ENCODE measurements around the gene ECEL1.
"Not testable (repeated sequence)": the region's sequence is repeated elsewhere in the genome, so short reads cannot be mapped to it uniquely, and the experiment has no call there.

Gene ECEL1

DNA sequence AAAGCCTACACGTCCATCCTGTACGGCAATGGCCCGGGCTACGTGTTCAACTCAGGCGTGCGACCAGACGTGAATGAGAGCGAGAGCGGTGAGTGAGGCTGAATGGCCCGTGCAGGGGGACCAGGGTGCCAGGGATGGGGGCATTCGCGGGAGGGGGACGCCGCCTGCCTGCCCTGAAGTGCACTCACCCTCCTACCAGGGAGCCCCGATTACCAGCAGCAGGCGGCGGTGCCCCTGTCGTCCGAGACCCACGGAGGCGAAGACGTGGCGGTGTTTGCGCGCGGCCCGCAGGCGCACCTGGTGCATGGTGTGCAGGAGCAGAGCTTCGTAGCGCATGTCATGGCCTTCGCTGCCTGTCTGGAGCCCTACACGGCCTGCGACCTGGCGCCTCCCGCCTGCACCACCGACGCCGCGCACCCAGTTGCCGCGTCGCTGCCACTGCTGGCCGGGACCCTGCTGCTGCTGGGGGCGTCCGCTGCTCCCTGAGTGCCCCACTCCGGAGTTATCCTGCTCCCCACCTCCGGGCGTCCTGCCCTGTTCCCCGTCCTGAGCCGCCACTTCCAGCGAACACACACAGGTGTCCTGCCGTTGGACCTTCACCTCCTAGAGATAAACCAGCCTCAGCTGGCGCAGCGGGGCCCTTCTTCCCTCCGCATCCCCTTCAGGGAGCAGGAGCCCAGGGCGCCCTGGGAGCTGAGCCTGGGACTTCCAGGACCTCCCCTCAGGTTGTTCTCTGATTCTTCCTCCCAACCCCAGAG is 28.8 kb downstream of the ECEL1 start:
- no peak for DNase-seq (ENCODE audit: low read depth in 2 of 2)

DNA sequence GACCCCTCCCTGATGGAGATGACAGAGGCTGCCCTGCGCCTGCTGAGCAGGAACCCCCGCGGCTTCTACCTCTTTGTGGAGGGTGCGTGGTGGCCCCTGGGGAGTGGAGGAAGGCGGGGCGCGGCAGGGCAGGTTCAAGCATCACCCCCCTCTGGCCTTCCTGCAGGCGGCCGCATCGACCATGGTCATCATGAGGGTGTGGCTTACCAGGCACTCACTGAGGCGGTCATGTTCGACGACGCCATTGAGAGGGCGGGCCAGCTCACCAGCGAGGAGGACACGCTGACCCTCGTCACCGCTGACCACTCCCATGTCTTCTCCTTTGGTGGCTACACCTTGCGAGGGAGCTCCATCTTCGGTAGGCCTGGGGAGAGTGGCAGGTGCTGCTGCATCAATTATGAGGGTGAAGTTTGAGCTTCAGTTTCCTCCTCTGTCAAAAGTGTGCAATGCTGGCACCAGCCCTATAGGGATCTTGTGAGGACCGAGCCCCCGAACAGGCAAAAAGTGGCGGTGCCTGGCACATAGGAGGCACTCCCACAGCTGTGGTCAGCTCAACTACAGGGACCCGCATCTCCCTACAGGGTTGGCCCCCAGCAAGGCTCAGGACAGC is 29.5 kb downstream of the ECEL1 start:
- no peak for DNase-seq (ENCODE audit: low read depth in 2 of 2)

DNA sequence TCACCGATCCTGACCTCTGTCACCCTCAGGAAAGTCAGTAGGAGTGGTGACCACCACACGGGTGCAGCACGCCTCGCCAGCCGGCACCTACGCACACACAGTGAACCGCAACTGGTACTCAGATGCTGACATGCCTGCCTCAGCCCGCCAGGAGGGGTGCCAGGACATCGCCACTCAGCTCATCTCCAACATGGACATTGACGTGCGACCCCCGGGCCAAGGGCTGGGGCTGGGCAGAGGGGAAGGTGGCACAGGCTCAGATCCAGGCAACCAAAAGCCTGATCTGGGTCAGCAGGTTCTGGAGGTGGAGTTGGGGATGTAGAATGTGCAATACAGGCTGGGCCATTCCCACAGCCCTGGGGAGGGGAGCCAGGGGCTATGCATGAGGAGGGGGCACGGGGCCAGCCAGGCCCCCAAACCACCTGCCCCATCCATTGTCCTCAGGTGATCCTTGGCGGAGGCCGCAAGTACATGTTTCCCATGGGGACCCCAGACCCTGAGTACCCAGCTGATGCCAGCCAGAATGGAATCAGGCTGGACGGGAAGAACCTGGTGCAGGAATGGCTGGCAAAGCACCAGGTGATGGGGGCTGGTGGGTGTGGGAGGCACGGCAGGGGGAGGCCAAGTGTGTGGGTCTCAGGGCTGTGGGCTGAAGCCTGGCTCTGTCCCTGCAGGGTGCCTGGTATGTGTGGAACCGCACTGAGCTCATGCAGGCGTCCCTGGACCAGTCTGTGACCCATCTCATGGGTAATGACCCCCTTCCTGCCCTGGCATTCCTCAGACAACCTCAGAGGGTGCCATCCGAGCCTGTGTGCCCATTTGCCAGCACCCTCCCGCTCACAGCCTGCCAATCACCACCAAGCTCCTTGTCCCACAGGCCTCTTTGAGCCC is 30.3 kb downstream of the ECEL1 start:
- DNase-seq (ENCODE audit: low read depth in 2 of 2), result no peak

DNA sequence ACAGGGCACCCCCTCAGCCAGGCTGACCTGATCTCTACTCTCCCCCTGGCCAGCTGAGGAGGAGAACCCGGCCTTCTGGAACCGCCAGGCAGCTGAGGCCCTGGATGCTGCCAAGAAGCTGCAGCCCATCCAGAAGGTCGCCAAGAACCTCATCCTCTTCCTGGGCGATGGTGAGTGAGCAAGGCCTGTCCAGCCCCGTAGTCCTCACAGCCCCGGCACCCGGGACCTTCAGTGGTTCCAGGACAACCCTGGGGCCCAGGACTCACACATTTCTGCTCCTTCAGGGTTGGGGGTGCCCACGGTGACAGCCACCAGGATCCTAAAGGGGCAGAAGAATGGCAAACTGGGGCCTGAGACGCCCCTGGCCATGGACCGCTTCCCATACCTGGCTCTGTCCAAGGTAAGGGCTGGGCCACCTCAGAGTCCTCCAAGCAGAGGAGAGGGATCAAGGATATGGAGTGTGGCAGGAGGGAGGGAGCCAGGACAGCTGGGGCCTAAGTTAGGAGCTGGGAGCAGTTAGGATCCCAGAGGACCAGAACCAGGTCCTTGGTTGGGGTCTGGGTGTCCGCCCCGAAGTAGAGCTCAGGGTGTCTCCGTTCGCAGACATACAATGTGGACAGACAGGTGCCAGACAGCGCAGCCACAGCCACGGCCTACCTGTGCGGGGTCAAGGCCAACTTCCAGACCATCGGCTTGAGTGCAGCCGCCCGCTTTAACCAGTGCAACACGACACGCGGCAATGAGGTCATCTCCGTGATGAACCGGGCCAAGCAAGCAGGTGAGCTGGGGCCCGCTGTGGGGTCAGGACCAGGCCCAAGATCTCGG is 31.1 kb downstream of the ECEL1 start:
- no peak for DNase-seq (ENCODE audit: low read depth in 2 of 2)

DNA sequence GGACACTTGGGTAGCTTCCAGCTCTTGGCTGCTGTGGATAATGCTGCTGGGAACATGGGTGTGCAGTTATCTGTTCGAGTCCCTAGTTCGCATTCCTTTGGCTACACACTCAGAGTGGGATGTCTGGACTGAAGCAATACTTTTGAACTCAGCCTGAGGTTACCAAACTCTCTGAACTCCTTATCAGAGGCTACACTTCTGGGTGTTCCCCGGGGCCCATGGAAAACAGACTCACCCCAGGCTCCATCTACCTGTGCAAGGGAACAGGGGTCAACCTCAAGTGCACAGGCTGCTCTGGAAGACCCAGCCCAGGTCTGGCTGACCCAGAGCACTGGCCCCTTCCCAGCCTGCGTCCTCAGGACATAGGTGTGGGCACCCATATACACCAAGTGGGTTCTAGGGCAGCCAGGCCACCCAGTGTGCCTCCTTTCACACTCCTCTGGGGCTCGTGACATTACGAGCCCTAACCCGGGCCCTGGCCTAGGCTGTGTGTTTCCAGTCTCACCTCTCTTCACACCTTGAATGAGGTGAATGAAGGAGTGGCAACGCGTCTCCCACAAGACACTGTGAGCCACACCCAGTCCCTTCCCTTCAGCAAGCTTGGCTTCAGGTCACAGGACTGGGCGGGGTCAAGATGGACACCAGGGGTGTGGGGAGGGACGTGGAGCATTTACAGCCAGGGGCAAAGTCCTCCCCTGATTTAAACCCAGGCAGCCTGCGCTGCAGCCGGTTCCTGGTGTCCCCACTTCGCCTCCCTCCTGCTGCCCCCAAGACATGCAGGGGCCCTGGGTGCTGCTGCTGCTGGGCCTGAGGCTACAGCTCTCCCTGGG is 32.0 kb downstream of the ECEL1 start, which contains the start of gene ALPI:
ALPI (plus strand) TSS at position 728 of the 830 bp plus-strand sequence; CDS start at position 775, 47 bp downstream.
- no peak for DNase-seq (ENCODE audit: low read depth in 2 of 2)

DNA sequence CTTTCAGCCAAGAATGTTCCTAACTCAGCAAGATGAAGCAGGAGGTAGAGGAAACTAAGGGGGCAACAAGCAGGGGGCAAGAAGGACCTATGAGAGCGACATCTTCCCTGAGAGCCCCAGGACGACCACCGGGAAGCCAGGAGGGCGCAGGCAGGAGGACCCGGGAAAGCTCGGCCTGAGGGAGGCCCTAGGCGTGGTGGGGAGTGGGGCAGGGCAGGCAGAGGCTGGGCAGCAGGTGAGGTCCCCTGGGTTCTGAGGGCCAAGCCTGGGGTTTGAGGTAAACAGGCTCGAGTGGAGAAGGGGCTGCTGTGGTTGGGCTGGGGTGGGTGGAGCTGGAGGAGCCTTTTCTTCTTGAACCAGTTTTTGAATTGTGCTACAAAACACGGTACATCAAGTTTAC is 33.0 kb downstream of the ECEL1 start:
- no peak for DNase-seq (ENCODE audit: low read depth in 2 of 2)

DNA sequence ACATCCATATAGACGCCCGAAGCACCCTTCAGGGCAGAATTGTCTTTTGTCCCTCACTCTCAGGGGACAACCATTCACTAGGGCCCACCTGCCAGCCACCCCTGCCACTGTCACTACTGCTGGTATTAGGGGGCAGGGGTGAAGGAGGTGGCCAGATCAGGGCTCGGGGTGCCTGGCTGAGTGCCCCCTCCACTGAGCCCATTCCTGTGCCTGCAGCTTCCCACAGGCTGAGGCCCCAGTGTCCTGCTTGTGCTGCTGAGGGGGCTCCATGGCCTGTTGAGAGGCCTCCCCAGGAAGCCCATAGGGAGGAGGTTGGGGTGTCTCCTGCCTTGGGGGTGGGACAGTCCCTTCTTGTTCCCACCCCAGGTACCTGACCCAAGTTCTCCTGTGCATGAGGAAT is 36.0 kb downstream of the ECEL1 start:
- not testable (repeated sequence) for DNase-seq (ENCODE audit: low read depth in 2 of 2)

DNA sequence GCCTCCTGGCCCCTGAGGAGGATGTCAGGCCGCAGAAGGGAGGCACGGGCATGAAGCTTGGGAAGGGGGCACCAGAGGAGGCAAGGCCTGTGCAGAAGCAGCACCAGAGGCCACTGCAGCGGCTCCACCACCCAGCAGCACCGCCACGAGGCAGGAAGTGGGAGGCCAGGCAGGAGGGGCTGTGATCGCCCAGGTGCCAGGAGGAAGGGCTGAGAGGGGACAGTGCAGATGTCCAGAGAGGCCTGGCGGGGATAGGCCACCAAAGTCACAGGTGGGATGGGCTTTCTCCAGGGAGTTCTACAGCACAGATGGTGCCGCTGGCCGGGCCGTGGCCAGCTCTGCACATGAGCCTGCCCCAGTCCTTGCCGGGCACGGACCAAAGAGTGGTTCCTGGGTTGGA is 37.7 kb downstream of the ECEL1 start:
- no peak for DNase-seq (ENCODE audit: low read depth in 2 of 2)

DNA sequence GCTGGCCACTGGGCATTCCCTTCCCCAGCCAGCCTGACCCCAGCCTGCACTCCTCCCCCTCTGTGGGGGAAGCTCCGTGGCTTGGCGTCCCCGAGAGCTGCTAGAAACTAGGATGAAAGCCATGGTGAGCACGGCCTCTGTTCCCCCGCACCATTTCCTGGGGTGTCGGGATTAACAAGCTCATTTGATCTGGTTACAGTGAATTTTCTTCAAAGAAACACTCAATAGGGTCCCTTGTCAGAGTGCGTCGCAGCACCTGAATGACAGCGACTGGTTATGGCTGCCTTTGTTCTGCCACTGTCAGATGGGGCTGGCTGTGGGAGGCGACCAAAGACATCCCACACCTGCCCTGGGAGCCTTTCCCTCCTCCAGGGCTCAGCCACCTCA is 39.3 kb downstream of the ECEL1 start:
- no peak for DNase-seq (ENCODE audit: low read depth in 2 of 2)

DNA sequence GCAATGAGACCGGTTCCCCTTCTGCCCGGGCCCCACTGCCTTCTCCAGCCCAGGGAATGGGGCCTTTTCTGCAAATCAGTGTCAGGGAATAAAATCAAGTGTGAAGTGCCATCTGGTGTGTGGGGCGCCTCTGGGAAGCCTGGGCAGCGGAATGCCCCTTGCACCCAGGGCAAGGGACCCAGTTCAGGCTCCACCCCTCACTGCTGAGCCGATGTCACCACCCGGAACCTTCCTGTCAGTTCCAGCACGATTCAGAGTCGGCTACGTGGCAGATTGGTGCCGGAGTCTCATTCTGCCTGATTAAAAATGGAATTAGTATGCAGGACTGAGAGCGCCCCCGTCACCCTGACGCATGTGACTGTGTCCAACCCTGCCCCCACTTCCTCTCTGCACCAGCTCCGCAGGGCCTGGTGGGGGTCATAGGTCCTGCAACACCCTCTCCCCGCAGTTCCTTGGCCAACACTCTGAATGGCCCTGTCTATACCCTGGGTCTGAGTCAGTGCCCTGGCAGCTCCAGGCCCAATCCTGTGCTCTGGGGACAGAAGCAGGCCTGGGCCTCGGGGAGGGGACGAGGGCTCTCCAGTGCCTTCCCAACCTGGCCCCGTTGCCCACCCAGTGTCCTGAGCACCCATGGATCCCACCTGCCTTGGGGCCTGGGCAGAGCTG is 39.9 kb downstream of the ECEL1 start:
- no peak for DNase-seq (ENCODE audit: low read depth in 2 of 2)

DNA sequence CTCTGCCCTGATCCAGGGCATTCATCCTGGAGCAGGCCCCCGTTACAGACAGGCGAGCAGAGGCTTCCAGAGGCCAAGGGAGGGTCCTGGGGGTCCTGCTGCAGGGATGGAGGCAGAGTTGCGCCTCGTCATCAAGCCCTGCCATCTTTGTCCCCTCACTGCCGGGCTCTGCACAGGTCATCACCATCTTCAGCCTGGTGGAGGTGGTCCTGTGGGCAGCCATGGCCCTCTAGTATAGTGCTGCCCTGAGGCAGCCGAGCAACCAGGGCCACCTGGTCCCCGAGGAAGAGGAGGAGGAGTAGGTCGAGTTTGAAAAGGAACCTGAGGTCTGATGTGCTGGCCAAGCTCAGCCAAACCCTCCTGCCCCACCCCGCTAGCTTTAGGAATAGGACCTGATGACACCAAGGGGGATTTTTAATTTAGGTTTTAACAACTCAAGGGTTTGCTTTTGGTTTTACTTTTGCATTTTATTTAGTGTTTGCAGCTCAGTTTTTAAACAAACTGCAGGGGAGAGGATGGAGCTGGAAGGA is 40.5 kb downstream of the ECEL1 start:
- DNase-seq (ENCODE audit: low read depth in 2 of 2), result no peak

DNA sequence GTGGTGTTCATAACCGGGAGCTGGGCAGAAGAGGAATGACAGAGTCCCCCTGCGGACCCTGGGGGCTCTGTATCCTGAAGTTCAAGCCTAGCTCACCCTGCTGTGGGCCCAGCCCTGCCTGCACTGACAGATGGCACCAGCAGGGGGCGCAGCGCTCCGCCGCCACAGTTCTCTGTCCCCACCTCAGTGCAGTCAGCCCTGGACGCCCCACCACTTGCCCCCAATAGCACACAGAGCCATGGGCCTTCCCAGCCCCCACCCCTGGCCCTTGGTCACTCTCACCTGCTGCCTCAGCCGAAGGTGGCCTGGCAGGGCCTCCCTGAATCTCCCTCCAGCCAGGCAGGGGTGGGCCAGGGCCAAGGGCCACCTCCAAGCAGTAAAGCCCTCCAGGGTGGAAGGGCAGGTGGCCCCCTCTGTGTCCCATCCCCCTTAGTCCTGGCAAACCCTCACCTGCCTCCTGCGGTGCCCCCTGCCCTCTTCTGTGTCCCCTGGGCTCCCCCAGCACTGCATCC is 41.3 kb downstream of the ECEL1 start:
- DNase-seq (ENCODE audit: low read depth in 2 of 2), result not testable (repeated sequence)

DNA sequence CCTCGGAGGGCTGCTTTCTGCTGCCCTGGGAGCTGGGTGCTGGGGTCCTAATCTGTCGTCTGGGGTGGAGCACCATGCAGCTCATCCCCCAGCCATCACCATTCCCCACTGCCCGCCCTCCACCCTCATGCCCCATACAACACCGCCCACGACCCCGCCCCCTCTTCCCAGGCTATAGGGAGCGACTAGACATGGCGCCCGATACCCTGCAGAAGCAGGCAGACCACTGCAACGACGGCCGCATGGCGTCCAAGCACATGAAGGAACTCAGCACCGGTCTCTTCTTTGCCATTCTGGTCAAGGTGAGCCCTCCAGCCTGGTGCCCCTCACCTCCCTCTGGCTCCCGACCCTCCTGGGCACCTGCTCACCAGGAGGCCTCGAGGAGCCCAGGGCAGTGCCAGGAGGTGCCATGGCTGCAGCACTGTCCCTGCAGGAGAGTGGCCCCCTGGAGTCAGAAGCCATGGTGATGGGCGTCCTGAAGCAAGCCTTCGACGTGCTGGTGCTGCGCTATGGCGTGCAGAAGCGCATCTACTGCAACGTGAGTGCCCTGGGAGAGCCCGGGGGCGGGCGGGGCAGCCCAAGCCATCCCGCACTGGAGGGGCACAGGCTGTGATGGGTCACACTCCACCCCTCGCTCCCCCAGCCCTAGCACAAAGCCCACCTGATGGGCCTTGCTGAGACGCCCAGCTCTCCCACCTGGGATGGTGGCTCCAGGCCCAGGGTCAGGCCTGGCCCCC is 42.3 kb downstream of the ECEL1 start:
- not testable (repeated sequence) for DNase-seq (ENCODE audit: low read depth in 2 of 2)

DNA sequence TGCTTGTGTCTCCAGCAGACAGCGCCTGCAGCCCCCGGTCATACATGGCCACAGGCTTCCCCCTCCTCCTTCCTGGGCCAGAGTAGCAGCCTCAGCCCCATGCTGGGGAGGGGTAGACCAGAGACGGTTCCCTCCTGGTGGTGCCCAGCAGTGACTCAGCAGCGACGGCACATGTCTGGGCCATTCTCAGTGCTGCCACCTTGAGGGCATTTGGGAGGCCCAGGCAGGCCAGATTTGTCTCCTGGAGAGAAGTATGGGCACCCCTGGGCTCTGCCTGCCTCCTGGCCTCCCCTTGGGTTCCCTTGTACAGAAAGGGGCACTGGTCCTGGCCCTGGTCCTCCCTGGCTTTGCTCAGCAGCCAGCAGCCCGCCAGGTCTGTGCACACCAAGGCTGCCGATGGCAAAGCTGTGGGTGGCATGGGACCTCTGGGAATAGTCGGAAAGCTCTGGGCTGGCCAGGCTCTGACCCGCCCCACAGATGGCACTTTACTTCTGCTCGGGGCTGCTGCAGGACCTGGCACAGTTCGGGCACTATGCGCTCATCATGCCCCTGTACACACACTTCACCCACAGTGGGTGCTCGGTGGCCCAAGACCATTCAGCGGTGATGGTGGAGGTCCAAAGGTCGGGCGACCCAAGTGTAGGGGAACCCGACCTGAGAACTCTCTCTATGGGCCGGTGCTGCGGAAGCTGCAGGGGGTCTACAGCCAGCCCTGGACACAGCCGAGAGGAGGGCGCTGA is 43.1 kb downstream of the ECEL1 start:
- peak; percentile 58 to 72 for DNase-seq (ENCODE audit: low read depth in 2 of 2)

DNA sequence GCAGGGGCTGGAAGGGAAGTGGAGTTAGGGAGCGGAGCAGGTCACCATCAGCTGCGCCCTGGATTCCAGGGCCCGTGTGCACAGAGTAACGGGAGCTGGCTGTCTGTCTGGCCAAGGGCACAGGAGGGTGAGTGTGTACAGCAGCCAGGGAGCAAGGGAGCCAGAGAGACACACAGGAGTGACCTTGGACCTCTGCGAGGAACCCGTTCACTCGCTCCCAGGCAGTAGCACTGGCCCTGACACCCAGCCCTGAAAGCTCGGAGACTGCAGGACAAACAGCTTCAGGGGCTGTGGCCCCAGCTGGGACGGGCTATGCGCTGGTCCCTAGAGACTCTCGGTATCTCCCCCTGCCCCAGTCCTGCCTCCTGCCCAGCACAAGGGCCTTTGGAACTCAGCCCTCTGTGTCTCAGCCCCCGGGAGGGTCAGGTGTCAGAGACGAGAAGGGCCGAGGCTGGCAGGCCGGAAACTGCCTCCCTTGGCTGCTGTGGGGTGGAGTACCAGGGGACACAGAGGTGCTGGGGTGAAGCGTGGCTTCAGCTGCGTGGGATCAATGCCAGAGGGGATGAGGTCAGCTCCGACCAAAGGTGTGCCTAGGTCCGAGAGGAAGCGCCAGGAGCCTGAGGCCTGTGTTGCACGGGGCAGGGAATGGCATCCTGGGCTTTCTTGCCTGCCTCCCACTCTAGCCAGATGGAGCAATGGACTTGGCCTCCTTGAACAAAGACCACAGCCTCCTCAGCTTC is 43.8 kb downstream of the ECEL1 start:
- not testable (repeated sequence) for DNase-seq (ENCODE audit: low read depth in 2 of 2)

DNA sequence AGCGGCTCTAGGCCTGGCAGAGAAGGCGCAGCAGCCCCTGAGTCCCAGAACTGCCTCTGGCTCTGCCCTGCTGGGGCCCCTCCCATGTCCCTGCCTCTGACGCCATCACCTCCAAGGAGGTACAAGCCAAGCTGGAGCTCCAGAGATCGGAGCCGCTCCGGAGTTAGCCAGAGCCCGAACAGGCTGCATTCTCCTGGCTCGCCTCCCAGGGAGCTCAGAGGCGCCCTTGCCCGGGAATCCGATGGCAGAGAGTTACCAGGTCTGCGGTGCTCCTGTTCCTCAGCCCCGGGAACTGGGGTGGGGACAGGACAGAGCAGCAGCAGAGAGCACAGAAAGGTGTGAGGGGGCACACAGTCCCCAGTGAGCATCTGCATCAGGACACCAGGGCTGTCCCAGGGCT is 44.6 kb downstream of the ECEL1 start:
- DNase-seq (ENCODE audit: low read depth in 2 of 2), result not testable (repeated sequence)

DNA sequence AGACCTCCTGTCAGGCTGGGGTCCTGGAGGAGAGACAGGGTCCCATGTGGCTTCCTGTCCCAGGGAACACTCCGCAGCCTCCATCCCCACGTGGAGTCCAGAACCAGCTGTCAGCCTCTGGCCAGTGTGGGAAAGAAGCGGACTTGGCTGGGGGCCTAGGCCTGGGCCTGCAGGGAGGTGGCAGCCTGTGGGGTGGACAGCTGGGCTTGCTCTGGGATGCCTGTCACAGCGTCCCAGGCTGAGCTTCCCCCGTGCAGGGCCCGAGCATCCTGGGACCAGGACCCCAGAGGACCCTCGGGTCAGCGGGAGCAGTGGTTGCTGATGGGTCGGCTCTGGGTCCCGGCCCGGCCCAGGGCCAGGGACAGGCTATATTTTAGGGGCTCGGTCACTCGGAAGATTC is 45.2 kb downstream of the ECEL1 start:
- not testable (repeated sequence) for DNase-seq (ENCODE audit: low read depth in 2 of 2)

All from stimulated activated CD4-positive, alpha-beta T cell treated with anti-CD3 and anti-CD28 coated beads, Interleukin-15, amount 100 ng/mL, for 48 hours (primary cell).